B cell (primary cell): ENCODE data around the gene CSTF3. TPM values are rescaled to one million over a fixed set of nuclear protein-coding genes. Genes with fewer than 3 reads are reported as not detected.

ENCODE experiments used
- ATAC-seq: fragments of 200-7000 bp; cut with Tn5 transposase; one replicate; pipeline ENCODE4 v1.10.0; 2021; ENCODE audit warnings: low read depth, mild to moderate bottlenecking, moderate number of reproducible peaks, moderate library complexity
- CTCF ChIA-PET: fragments of 350-600 bp; sonication (Branson Sonifier 250); formaldehyde crosslinking; loops from one replicate; lab custom pipeline; 2021; ENCODE audit warnings: antibody characterized with exemption, inconsistent platforms; lab: Charles Lee
- POLR2A ChIA-PET: fragments of 350-600 bp; sonication (Branson Sonifier 250); formaldehyde crosslinking; loops from one replicate; lab custom pipeline; 2021; ENCODE audit warnings: antibody characterized with exemption; lab: Charles Lee
- DNase-seq: peaks from one replicate; pipeline ENCODE4 v3.0.0; 2013
- H2AFZ ChIP-seq: 2 replicates; pipeline ENCODE4 v1.6.1; 2012; ENCODE audit warnings: mild to moderate bottlenecking, low read depth, low read length; ENCODE audit not compliant: insufficient read depth, poor library complexity, severe bottlenecking
- H3K27ac ChIP-seq, 2 donors: 1 replicate in 1 of 2; 2 replicates in 1 of 2; pipeline ENCODE4 v1.5.1; 2012 to 2013; ENCODE audit warnings: low read length in 2 of 2, mild to moderate bottlenecking in 2 of 2, moderate library complexity in 1 of 2
- H3K27me3 ChIP-seq, 4 experiments: fragments of 200-600 bp in 1 of 4; sonication (generic) in 1 of 4; replicated peaks in 1 of 4; 1 replicate in 2 of 4; 2 replicates in 2 of 4; pipeline versions ENCODE4 v1.6.1 to v1.7.0; 2013 to 2016; ENCODE audit warnings: low read length in 3 of 4, mild to moderate bottlenecking in 2 of 4, mixed read lengths in 1 of 4, moderate library complexity in 1 of 4; ENCODE audit not compliant: insufficient read depth in 4 of 4, control insufficient read depth in 3 of 4; ENCODE audit errors: control extremely low read depth in 1 of 4
- H3K36me3 ChIP-seq, 2 experiments: replicated peaks in 1 of 2; 1 replicate in 1 of 2; 2 replicates in 1 of 2; pipeline versions ENCODE4 v1.6.1 to v1.7.1; 2013; ENCODE audit warnings: low read length in 1 of 2; ENCODE audit not compliant: insufficient read depth in 2 of 2, control insufficient read depth in 1 of 2; ENCODE audit errors: control extremely low read depth in 1 of 2, extremely low read depth in 1 of 2
- H3K4me1 ChIP-seq, 2 donors: fragments of 200-600 bp in 1 of 2; sonication (generic) in 1 of 2; 1 replicate in 1 of 2; 2 replicates in 1 of 2; pipeline versions ENCODE4 v1.5.1 to v1.6.1; 2013 to 2017; ENCODE audit warnings: low read length in 2 of 2; ENCODE audit not compliant: control insufficient read depth in 2 of 2, insufficient read depth in 2 of 2
- H3K4me2 ChIP-seq: replicated peaks from 2 replicates; pipeline ENCODE3; 2012; ENCODE audit warnings: mild to moderate bottlenecking, low read depth, low read length; ENCODE audit not compliant: poor library complexity, severe bottlenecking
- H3K4me3 ChIP-seq, 5 experiments: fragments of 200-600 bp in 1 of 5; sonication (generic) in 1 of 5; 1 replicate in 3 of 5; 2 replicates in 2 of 5; pipeline versions ENCODE4 v1.5.1 to v1.7.0; 2011 to 2016; ENCODE audit warnings: low read length in 4 of 5, mild to moderate bottlenecking in 4 of 5, low read depth in 2 of 5, control low read depth in 1 of 5, moderate library complexity in 1 of 5; ENCODE audit not compliant: insufficient read depth in 1 of 5; ENCODE audit errors: control extremely low read depth in 1 of 5, extremely low read depth in 1 of 5
- H3K79me2 ChIP-seq: fragments of 200-600 bp; sonication (generic); one replicate; pipeline ENCODE4 v1.6.0; 2016; ENCODE audit warnings: low read length; ENCODE audit not compliant: control insufficient read depth, insufficient read depth
- H3K9ac ChIP-seq: fragments of 200-600 bp; sonication (generic); 2 replicates; pipeline ENCODE4 v1.6.1; 2017; ENCODE audit warnings: mild to moderate bottlenecking, low read length, moderate library complexity
- H3K9me3 ChIP-seq, 3 donors: one replicate each; pipeline versions ENCODE4 v1.6.1 to v1.7.1; 2013; ENCODE audit warnings: low read length in 2 of 3; ENCODE audit not compliant: control insufficient read depth in 2 of 3, insufficient read depth in 1 of 3; ENCODE audit errors: control extremely low read depth in 1 of 3
- H4K20me1 ChIP-seq: 2 replicates; pipeline ENCODE4 v1.6.0; 2012; ENCODE audit warnings: mild to moderate bottlenecking, low read length; ENCODE audit not compliant: insufficient read depth, control insufficient read depth, poor library complexity, severe bottlenecking
- H3K27ac Mint-ChIP-seq: one replicate; pipeline ENCODE4 v1.8.0; 2021; ENCODE audit warnings: mixed read lengths
- H3K27me3 Mint-ChIP-seq: one replicate; pipeline ENCODE4 v1.8.0; 2021; ENCODE audit warnings: mixed read lengths
- H3K4me1 Mint-ChIP-seq: one replicate; pipeline ENCODE4 v1.8.0; 2021; ENCODE audit warnings: mixed read lengths
- H3K4me3 Mint-ChIP-seq: one replicate; pipeline ENCODE4 v1.8.0; 2021; ENCODE audit warnings: mixed read lengths
- H3K9me3 Mint-ChIP-seq: one replicate; pipeline ENCODE4 v1.8.0; 2022; ENCODE audit warnings: mixed read lengths; ENCODE audit not compliant: insufficient read depth
- CTCF ChIP-seq: fragments of 200-600 bp; IDR thresholded peaks from one replicate; pipeline ENCODE4 v1.8.0; 2022; ENCODE audit warnings: antibody characterized with exemption, mild to moderate bottlenecking
- EZH2 ChIP-seq: IDR thresholded peaks from 2 replicates; pipeline ENCODE4 v1.6.1; 2012; ENCODE audit warnings: borderline replicate concordance, low read depth, mild to moderate bottlenecking, moderate library complexity, low read length; ENCODE audit not compliant: insufficient read depth, poor library complexity, severe bottlenecking
- WGBS: methylation state at CpG from one replicate; pipeline ENCODE4 v1.1.5; 2013; ENCODE audit warnings: missing lambda C conversion rate; ENCODE audit not compliant: insufficient coverage; 5-methylcytosine and 5-hydroxymethylcytosine counted together
- intact Hi-C: fragments of 100-400 bp; cut with micrococcal nuclease; formaldehyde crosslinking; loops from one replicate; pipeline ENCODE4 v1.10.0; 2022
- polyA plus RNA-seq: library from polyadenylated mRNA; depleted of rRNA; stranded (reverse); fragments of >200 nt; gene quantifications from 2 replicates; pipeline ENCODE4 v1.2.3, GENCODE V29; 2012
- total RNA-seq, 2 donors: library from RNA; stranded (reverse); fragments of 120-200 nt in 1 of 2; gene quantifications; 1 replicate in 1 of 2; 2 replicates in 1 of 2; pipeline versions ENCODE4 v1.2.3 to v1.2.4, GENCODE V29; 2013 to 2022

Gene CSTF3
- total and polyA plus RNA-seq, 2 donors (not counting 1 experiment from before 2014, with no cell fraction given) = 14.4 to 42.2 TPM

- POLR2A ChIA-PET = no interaction called here
- no peaks in the 10 kb centered on the region for H3K27me3 ChIP-seq
- H3K4me1 Mint-ChIP-seq = no peaks in the 10 kb centered on the region
- no peak overlapping the region for H3K27ac Mint-ChIP-seq
- WGBS = no CpG with 5 or more reads among the region's 1 CpG
- H3K4me2 ChIP-seq = no peak overlapping the region
- H3K9me3 Mint-ChIP-seq = no peaks in the 10 kb centered on the region
- H3K9ac ChIP-seq = no peak overlapping the region
- H3K27ac ChIP-seq = no peak overlapping the region
- no peaks in the 10 kb centered on the region for H4K20me1 ChIP-seq
- H3K9me3 ChIP-seq = no peaks in the 10 kb centered on the region
- DNase-seq (no peak), ATAC-seq (no peak)
- intact Hi-C loops = no loop called here
- H3K79me2 ChIP-seq = no peaks in the 10 kb centered on the region
- TF ChIP-seq CTCF = no peak
- no peak for TF ChIP-seq EZH2
- no peak overlapping the region for H3K4me3 Mint-ChIP-seq
- H2AFZ ChIP-seq = no peak overlapping the region
- H3K36me3 ChIP-seq = peaks cover 0 to 10% of the 10 kb centered on the region in 2 experiments
- CTCF ChIA-PET = interaction anchor here (0.7 kb wide), 1 partner anchor 243 kb away, joined by 3 read pairs; no protein-coding TSS in a partner anchor
- H3K4me1 ChIP-seq = no peaks in the 10 kb centered on the region
- no peak overlapping the region for H3K4me3 ChIP-seq
- no peaks in the 10 kb centered on the region for H3K27me3 Mint-ChIP-seq
Measured at GRCh38 chr11:33135216-33135615, 26.1 kb downstream of the CSTF3 start.

- no peaks in the 10 kb centered on the region for H3K4me1 Mint-ChIP-seq
- peaks cover 0 to 4% of the 10 kb centered on the region in 2 experiments for H3K36me3 ChIP-seq
- H2AFZ ChIP-seq = no peak overlapping the region
- H3K9me3 ChIP-seq = no peaks in the 10 kb centered on the region
- no peak overlapping the region for H3K4me3 Mint-ChIP-seq
- H3K27me3 ChIP-seq = no peaks in the 10 kb centered on the region
- H3K27ac ChIP-seq = no peak overlapping the region
- intact Hi-C loops = no loop called here
- no peak for DNase-seq
- ChIA-PET POLR2A (no interaction called here), CTCF (interaction anchor here (0.7 kb wide), 1 partner anchor 242 kb away, joined by 3 read pairs; no protein-coding TSS in a partner anchor)
- no peaks in the 10 kb centered on the region for H3K4me1 ChIP-seq
- no peak for TF ChIP-seq EZH2
- H3K9me3 Mint-ChIP-seq = no peaks in the 10 kb centered on the region
- H3K4me3 ChIP-seq = no peak overlapping the region
- H3K9ac ChIP-seq = no peak overlapping the region
- H3K27me3 Mint-ChIP-seq = no peaks in the 10 kb centered on the region
- H4K20me1 ChIP-seq = no peaks in the 10 kb centered on the region
- WGBS = no CpG with 5 or more reads among the region's 3 CpGs
- H3K27ac Mint-ChIP-seq = no peak overlapping the region
- no peak for ATAC-seq
- H3K79me2 ChIP-seq = no peaks in the 10 kb centered on the region
- no peak overlapping the region for H3K4me2 ChIP-seq
Measured at GRCh38 chr11:33134276-33134675, 27.0 kb downstream of the CSTF3 start.
